HG03439 (cell line): ENCODE data around the gene WIPF1.

Experiments
- ATAC-seq: cut with Tn5 transposase; IDR thresholded peaks from one replicate; pipeline ENCODE4 v1.9.1; 2021; ENCODE audit warnings: mild to moderate bottlenecking, moderate library complexity; ENCODE audit not compliant: unreplicated experiment

WIPF1 gene

GRCh38 chr2:174599310-174599921, 1.8 kb upstream of the WIPF1 start:
- ATAC-seq, result no peak

GRCh38 chr2:174597009-174597344, 627 bp downstream of the WIPF1 start:
- no peak for ATAC-seq

- ATAC-seq, result no peak
These were observed 1.7 kb downstream of the WIPF1 start for GRCh38 chr2:174595891-174596397.

- ATAC-seq, result no peak
These were observed 2.3 kb downstream of the WIPF1 start for GRCh38 chr2:174595116-174595809.

- no peak for ATAC-seq
These were observed 3.1 kb downstream of the WIPF1 start for GRCh38 chr2:174594456-174594855.

- peak; percentile 55 for ATAC-seq
These were observed 3.9 kb downstream of the WIPF1 start for GRCh38 chr2:174593574-174594203.

- no peak for ATAC-seq
These were observed 4.6 kb downstream of the WIPF1 start for GRCh38 chr2:174593041-174593440.

- ATAC-seq, result no peak
These were observed 5.9 kb downstream of the WIPF1 start for GRCh38 chr2:174591740-174592139.

GRCh38 chr2:174590928-174591648, 6.5 kb downstream of the WIPF1 start:
- no peak for ATAC-seq

- ATAC-seq, result no peak
These were observed 7.3 kb downstream of the WIPF1 start for GRCh38 chr2:174590346-174590745.

- ATAC-seq, result no peak
These were observed 8.3 kb downstream of the WIPF1 start for GRCh38 chr2:174589334-174589733.

GRCh38 chr2:174588463-174588862, 9.1 kb downstream of the WIPF1 start:
- ATAC-seq, result no peak

- no peak for ATAC-seq
These were observed 10.0 kb downstream of the WIPF1 start for GRCh38 chr2:174587579-174587978.

- no peak for ATAC-seq
These were observed 10.9 kb downstream of the WIPF1 start for GRCh38 chr2:174586418-174587295.

- no peak for ATAC-seq
These were observed 11.8 kb downstream of the WIPF1 start for GRCh38 chr2:174585657-174586252.

- no peak for ATAC-seq
These were observed 12.5 kb downstream of the WIPF1 start for GRCh38 chr2:174585146-174585545.

- ATAC-seq, result no peak
These were observed 16.1 kb downstream of the WIPF1 start for GRCh38 chr2:174581491-174581890.

- no peak for ATAC-seq
These were observed 16.7 kb downstream of the WIPF1 start for GRCh38 chr2:174580951-174581350.

GRCh38 chr2:174577967-174578589, 19.5 kb downstream of the WIPF1 start:
- no peak for ATAC-seq
